Keratinocyte (primary cell): ENCODE results near the gene LAMC3.
"Not testable (repeated sequence)": the region's sequence is repeated elsewhere in the genome, so short reads cannot be mapped to it uniquely, and the experiment has no call there.

ENCODE experiments used
- CTCF ChIP-seq, 3 experiments: IDR thresholded peaks in 1 of 3; conservative IDR thresholded peaks in 1 of 3; optimal IDR thresholded peaks in 1 of 3; 2 replicates in 2 of 3; 3 replicates in 1 of 3; pipeline versions ENCODE3 to v1.5.1; 2011; ENCODE audit warnings: low read length in 3 of 3, mild to moderate bottlenecking in 3 of 3, moderate library complexity in 2 of 3, control low read depth in 1 of 3, inconsistent platforms in 1 of 3; ENCODE audit not compliant: insufficient read depth in 2 of 3; ENCODE audit errors: extremely low read depth in 1 of 3
- EZH2 ChIP-seq: IDR thresholded peaks from one replicate; pipeline ENCODE4 v1.6.1; 2012; ENCODE audit warnings: inconsistent platforms, mild to moderate bottlenecking, low read length, moderate library complexity

DNA sequence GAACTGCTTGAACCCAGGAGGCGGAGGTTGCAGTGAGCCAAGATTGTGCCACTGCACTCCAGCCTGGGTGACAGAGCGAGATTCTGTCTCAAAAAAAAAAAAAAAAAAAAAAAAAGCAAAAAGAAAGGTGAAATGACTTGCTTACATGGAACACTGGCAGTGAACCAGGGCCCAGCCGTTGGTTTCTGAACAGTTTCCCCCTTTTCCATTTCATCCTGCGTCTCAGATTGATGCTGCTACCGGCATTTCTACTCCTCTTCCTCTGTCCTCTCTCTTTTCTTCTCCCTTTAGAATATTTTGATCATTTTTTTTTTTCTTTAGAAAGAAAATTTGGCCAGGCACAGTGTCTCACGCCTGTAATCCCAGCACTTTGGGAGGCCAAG is 106.4 kb downstream of the LAMC3 start:
- not testable (repeated sequence) for TF ChIP-seq CTCF (optimal IDR thresholded peaks at IDR 0.05 in 1 of 3, IDR thresholded peaks at IDR 0.05 in 1 of 3, conservative IDR thresholded peaks at IDR 0.05 in 1 of 3; ENCODE audit: extremely low read depth in 1 of 3, insufficient read depth in 2 of 3, low read length in 3 of 3); EZH2
